SIG-M5 treated with dmso at 0.1 percent for 504 hours (cell line): ENCODE results near the gene TNS3.

ENCODE experiments used
- DNase-seq: peaks from one replicate; lab custom pipeline; 2025; ENCODE audit not compliant: unreplicated experiment; lab: John Stamatoyannopoulos, UW

Gene TNS3

DNA sequence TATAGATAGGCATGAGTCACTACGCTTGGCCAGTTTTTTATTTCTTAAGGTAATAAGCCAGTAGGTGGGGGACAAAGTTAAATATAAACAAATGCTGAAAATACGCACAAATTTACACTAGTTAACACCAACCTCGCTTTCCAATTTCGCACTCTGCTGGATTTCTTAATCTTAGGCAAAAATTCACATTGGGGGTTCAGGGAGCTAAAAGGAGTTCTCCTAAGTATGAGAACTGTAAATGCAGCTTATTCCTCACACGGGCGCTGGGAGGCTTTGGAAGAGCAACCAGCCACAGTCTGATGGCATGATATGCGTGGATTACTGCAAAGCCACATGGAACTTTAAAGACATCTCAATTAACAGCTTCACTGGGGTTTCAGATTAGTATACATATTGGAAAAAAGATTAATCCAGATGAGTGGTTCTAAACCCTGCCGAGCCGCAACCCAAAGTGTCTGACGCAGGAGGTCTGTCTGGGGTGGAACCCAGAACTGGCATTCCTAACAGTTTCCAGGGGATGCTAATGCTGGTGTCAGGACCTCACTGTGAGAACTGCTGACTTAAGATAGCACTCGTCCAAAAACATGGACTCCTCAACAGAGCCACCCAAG is 16.2 kb downstream of the TNS3 start:
- no peak for DNase-seq

DNA sequence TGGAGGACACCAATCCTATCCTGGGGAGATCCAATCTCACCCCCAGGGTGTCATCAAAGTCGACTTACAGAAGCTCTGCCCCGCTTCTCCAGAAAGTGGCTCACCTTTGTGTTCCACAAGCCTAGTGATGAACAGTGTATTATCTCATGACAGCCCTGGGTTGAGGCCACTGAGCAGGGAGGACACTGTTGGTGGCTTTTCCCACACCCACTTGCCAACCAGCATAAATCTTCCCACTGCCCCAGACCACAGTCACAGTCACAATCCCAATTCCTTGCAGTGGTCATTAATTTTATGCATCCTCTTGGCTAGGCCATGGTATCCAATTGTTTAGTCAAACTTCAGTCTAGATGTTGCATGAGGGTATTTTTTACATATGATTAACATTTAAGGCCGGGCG is 18.4 kb downstream of the TNS3 start:
- DNase-seq, result no peak

DNA sequence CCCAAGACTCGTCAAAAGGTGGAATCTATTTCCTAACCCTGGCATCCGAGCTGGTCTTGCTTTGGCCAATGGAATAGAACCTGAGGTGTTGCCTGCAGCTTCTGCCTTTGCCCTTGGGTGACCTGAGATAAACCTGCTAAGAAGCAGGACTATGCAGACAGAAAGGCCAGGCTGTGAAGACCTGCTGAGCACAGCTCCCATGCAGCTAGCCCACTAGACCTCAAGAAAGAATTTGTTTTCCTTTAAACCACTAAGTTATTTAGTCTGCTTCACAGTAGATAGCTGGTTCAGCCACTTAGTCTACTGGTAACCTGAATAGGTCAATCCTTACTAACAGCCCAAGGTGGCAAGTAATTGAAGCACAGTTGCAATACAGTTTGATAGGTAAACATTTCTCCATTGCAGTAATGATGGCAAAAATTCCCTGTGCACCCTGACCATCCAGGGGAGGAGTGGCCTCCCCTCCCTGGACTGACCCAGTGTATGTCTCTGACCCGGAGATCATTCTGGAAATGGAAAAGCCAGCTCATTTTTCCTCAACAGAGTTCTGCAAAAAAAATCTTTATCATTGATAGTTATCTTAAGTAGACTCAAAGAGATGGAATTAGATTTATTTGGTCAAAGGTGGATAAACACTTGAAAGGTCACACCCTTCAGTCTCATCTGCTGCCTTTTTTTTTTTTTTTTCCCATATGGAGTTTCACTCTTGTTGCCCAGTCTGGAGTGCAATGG is 20.0 kb downstream of the TNS3 start:
- no peak for DNase-seq

DNA sequence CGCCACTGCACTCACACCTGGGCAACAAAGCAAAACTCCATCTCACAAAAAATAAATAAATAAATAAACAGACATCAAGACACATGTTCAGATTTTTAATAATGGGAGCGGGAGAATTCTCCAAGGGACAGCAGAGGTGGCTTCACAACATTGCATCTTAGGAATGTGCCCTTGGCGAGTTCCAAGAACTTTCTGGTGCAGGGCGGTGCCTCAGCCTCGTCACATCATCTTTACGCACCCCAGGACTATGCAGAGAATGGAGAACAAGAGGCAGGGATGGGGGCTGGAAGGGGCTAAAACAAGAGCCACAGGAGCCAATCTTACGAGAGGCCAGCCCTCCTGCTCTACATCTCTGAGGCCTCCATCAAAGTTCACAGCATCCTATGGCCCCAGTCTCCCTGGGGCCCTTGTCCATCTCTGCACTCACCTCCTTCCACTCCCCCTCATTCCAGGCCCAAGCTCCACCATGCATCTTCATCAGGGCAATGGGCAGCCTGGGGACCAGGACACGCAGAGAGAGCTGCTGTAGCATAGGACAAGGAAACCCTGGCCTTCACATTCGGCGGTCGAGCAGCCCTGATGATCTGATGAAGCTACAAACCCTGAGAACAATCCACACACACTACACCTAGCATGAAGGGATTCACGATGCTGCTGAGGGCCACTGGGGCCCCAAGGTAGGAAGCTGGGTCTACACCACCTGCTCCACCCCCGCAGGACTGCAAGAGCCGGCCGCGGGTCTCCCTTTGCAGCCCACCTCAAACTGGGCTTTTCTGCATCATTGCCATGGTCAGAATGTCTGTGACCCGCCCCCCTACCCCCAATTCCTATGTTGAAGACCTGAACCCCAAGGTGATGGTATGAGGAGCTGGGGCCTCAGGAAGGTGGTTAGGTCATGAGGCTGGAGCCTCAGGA is 22.3 kb downstream of the TNS3 start:
- no peak for DNase-seq

- no peak for DNase-seq
Observed at GRCh38 chr7:47557694-47558670, 23.9 kb downstream of the TNS3 start.

- no peak for DNase-seq
Observed at GRCh38 chr7:47557317-47557693, 24.6 kb downstream of the TNS3 start.

DNA sequence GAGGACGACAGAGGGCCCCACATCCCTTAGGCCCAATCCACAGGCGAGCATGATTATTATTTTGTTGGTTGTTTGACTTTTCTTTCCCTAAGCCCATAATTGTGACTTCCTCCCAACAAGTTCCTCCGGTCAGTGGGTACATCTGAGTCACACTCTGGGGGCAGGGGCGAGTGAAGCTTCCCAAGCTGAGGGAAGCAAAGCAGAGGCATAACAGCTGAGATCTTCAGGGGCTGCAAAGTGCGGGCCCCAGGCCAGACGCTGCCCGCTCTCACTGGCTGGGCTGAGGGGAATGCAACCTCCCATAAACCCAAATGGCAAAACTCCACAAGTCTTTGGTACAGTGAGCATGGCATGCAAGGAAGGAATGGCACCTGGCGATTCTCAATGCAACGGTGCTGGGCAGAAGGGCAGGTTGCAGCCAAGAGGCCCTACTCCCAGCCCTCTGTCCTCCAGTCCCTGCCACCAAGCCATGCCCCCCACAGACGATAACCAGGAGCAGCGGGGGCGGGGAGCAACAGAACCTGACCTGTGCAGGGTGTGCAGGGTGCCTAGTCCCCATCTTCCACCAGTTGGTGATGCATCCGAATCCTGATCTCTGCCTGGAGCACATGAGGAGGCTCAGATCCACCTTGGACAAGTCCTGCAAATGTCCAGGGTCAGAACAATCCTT is 25.3 kb downstream of the TNS3 start:
- no peak for DNase-seq

DNA sequence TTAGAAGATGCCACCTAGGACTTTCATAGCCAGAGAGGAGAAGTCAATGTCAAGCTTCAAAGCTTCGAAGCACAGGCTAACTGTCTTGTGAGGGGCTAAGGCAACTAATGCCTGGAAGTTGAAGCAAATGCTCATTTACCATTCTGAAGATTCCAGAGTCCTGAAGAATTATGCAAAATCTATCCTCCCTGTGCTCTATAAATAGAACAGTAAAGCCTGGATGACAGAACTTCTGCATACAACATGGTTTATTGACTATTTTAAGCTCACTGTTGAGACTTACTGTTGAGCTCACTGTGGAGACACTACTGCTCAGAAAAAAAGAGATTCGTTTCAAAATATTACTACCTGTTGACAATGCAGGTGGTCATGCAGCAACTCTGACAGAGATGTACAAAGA is 28.6 kb downstream of the TNS3 start:
- no peak for DNase-seq

DNA sequence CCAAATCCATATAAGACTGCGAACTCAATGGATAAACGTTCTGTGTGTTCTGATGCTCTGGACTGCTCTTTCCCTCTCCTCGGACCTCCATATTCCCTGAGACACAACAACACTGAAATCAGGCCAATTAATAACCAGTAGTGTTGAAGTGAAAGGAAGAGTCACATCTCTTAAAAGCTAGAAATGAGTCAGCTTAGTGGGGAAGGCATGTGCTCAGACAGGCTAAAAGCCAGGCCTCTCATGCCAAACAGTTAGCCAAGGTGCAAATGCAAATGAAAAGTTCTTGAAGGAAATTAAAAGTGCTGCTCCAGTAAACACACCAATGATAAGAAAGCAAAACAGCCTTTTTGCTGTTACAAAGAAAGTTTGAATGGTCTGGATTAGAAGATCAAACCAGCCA is 29.3 kb downstream of the TNS3 start:
- no peak for DNase-seq

GRCh38 chr7:47551668-47552440 is 30.1 kb downstream of the TNS3 start:
- DNase-seq, result no peak

DNA sequence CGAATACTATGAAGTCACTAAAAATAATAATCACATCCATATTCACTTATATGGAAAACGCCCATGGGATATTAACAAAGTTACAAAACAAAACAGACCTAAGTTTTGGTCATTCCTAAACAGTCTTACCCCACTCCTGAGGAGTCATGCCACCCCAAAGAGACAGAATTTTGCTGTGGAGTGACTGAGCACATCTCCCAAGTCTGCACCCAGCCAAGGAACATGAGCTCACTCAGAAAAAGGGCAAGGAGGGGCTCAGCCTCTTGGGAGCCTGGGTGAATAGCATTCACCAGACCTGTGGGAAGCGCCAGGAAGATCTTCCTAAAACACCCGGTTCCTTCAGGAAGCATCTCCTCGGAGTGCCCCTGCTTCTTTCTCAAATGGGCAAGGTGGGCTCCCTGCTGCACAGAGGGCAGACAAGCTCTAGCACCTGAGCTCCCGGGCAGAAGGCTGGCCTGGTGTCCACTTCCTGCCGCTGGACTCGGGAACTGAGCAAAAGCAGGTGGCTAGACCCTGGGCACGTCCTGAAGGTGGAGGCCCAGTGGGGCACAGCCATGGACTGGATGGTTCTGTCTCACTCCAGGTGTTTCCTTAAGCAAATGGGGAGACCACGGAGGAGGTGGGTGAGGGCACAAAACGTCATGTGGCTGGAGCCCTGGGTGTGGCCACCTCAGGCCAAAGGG is 31.0 kb downstream of the TNS3 start:
- DNase-seq, result no peak

DNA sequence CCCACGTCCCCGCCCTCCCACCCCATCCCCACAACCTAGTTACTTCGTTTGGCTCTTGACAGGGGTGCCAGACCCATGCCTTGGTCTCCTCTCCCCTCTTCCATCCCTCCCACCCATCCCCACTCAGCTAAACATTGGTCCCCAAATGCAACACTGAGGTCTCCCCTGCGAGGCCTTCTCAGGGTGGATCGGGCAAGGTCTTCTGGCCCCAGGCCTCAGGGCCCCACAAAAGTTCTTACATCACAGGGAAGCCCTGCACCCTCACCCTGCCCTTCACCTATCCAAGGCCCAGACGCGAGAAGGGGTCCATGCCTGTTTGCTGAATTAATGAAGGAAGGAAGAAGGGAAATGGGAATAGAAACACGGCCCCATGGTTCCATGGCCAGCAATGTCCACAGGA is 32.0 kb downstream of the TNS3 start:
- no peak for DNase-seq

DNA sequence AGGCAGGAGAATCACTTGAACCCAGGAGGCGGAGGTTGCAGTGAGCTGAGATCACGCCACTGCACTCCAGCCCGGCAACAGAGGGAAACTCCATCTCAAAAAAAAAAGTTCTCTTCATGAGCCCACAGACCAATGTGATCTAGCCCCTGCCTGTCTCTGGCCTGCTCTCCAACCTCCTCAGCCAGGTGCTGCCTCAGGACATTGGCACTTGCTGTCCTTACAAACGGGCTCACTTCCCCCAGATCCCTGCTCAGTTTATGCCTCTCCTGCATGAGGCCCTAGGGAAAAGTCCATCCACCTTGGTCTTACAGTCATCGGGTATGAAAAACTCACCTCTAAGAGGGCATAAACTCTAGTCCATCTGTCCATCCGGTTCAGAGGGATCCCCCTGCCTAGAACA is 32.5 kb downstream of the TNS3 start:
- DNase-seq, result no peak

DNA sequence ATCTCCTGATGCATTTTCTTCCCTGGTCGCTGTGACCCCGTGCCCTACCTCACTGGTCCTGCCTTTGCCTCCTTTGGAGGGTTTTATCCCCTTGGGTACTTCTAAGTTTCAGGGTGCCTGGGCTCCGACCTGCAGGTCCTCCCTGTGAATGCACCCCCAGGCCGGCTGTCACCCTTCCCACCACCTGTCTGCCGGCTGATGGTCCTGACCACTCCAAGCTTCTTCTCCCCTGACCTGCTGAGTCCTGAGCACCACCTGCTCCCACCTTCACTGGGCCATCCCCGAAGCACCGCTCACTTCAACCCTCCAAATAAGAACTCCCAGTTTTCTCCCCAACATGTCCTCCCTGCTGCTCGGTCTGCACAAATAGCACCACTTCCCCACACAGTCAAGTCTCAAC is 33.4 kb downstream of the TNS3 start:
- no peak for DNase-seq

DNA sequence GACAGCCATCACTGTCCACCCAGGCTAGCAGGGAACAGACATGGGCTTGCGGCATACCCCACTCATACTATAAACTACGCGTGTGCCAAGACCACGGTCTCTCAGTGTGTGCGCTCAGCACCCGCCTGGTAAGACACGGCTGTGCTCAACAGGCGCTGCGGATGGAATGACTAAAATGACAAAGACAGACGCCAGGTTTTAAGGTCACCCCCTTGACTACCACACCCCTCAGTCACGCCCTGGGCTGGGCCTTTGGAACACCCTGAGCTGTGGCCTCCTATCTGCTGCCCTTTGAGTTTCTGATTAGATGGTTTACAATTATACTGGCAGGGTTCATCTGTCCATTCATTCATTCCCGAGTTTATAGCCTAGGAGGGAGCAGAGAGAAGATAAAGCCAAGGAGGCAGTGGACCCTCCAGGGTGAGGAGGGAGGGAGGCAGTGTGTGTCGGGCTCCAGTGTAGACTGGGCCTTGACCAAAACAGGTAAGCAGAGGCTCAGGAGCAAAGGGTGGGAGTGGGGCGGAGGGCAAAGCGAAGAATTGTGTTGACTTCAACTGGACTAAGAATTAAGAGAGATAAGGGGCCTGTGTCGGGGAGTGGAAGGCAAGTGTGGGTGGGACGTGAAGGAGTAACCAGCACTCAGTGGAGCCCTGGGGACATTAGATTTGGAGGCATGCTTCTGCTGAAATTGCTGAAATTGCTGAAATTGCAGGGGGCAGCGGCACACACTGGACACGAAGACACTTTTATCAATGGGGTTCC is 35.0 kb downstream of the TNS3 start:
- DNase-seq, result no peak

DNA sequence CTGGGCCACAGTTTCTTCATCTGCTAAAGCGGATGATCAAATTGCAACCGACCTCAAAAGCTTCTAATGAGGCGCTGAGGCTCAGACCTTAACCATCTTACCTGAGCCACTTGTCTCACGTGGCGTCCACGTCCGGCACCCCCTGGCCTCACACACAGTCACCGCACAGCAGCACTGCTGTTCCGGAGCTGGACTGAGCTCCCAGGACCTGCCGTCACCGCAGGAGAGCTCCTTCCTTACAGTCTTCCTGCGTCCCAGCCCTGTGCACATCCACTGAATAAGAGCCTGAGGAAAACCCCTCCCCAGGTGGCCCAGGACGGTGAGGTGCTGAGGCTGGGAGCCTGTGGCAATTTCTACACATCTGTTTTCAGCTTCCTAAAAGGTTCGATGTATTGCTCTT is 35.7 kb downstream of the TNS3 start:
- DNase-seq, result no peak

DNA sequence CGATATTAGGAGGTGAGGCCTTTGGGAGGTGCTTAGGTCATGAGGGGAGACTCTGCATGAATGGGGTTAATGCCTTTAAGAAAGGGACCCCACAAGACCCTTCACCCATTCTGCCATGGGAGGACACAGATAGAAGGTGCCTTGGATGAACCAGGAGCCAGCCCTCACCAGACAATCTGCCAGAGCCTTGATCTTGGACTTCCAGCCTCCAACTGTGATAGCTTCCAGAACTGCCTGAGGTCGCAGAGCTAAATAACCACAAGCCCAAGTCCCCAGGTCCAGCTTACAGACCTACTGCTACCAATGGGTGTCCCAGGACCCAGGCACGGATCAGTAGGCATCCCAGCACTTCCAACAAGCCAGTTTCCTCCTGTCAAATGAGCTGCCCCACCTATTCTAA is 37.5 kb downstream of the TNS3 start:
- no peak for DNase-seq

DNA sequence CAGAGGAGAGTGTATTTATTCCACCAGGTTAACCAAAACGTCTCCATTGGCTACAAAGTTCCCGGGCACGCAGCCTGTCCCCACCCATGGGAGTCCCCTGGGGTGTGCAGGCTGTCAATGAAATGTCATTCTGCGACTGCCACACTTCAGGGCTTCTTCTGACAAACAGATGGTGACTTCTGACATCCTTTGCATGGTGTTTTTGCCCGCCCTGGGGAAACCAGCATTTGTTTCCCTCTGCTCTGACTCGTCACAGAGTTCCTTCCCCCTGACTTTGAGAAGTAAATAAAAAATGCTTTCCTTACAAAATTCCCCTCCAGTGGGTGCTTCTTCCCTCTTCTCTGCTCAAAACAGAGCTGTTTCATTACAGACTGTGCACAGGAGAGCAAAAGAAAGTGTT is 38.2 kb downstream of the TNS3 start:
- DNase-seq, result no peak
